Glutamatergic neuron (in vitro differentiated cells): Measurements from ENCODE around the gene PARN. TPM values are rescaled to one million over a fixed set of nuclear protein-coding genes. Genes with fewer than 3 reads are reported as not detected.

Experiments
- DNase-seq: peaks from one replicate; pipeline ENCODE4 v3.0.0; 2022
- H3K27ac Mint-ChIP-seq: one replicate; pipeline ENCODE4 v1.8.0; 2020; ENCODE audit warnings: mild to moderate bottlenecking, mixed read lengths, inconsistent platforms; ENCODE audit not compliant: unreplicated experiment
- H3K27me3 Mint-ChIP-seq: one replicate; pipeline ENCODE4 v1.8.0; 2020; ENCODE audit warnings: mild to moderate bottlenecking, moderate library complexity, mixed read lengths, inconsistent platforms; ENCODE audit not compliant: unreplicated experiment
- H3K36me3 Mint-ChIP-seq: one replicate; pipeline ENCODE4 v1.8.0; 2020; ENCODE audit warnings: mild to moderate bottlenecking, mixed read lengths, inconsistent platforms; ENCODE audit not compliant: unreplicated experiment
- H3K4me1 Mint-ChIP-seq: one replicate; pipeline ENCODE4 v1.8.0; 2020; ENCODE audit warnings: mild to moderate bottlenecking, low read depth, mixed read lengths, inconsistent platforms; ENCODE audit not compliant: unreplicated experiment
- H3K4me3 Mint-ChIP-seq: one replicate; pipeline ENCODE4 v1.8.0; 2020; ENCODE audit warnings: mild to moderate bottlenecking, mixed read lengths, inconsistent platforms; ENCODE audit not compliant: unreplicated experiment
- H3K9me3 Mint-ChIP-seq: one replicate; pipeline ENCODE4 v1.8.0; 2020; ENCODE audit warnings: mild to moderate bottlenecking, moderate library complexity, mixed read lengths, inconsistent platforms; ENCODE audit not compliant: unreplicated experiment
- total RNA-seq: library from RNA; stranded (reverse); fragmentation: NEBNext Ultra II Directional; extraction: Animal tissue kit (Norgen Biotek cat#: 25700); gene quantifications from one replicate; pipeline ENCODE4 v1.2.1, GENCODE V29; 2021; ENCODE audit not compliant: unreplicated experiment
- TF ChIP-seq, protein P1 (sequence below): fragments of 200-600 bp; sonication (generic); IDR thresholded peaks from one replicate; pipeline ENCODE4 v1.5.0; 2021; ENCODE audit not compliant: partially characterized antibody, unreplicated experiment

The PARN gene
- total RNA-seq, 1 donor from 2014 or later = 26.2 TPM

DNA sequence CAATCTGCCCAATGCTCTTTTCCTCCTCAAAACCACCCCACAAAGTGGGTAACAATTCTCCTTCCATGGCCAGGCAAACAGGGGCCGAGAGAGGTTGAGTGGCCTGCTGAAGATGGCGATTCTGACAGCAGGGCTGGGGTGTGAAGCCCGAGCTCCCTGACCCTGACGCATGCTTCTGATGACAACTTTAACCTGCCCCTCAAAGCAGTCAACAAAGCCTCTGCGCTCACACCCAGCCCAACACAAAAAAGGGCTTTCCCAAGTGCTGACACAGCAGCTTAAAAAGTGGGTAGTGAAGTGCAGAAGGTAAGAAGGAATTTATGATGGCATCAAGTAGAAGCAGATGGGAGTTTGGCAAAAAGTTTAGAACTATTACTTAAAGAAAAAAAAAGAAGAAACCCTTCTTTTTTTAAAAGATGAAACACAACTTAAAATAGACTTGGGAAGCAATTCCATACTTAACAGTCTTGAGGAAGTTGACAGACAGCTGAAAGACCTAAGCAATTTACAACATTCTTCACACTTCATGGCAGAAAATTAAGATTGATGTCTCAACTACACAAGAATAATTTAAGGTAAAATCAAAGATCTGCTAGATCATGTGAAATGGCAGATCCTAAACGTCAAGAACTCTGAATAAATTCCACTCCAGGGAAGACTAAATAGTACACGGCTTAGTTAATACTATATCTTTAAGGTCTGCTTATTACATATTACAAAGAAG, 133.9 kb downstream of the PARN start:
- H3K36me3 Mint-ChIP-seq = no peaks in the 10 kb centered on the region
- no peak for DNase-seq
- TF ChIP-seq, protein P1, sequence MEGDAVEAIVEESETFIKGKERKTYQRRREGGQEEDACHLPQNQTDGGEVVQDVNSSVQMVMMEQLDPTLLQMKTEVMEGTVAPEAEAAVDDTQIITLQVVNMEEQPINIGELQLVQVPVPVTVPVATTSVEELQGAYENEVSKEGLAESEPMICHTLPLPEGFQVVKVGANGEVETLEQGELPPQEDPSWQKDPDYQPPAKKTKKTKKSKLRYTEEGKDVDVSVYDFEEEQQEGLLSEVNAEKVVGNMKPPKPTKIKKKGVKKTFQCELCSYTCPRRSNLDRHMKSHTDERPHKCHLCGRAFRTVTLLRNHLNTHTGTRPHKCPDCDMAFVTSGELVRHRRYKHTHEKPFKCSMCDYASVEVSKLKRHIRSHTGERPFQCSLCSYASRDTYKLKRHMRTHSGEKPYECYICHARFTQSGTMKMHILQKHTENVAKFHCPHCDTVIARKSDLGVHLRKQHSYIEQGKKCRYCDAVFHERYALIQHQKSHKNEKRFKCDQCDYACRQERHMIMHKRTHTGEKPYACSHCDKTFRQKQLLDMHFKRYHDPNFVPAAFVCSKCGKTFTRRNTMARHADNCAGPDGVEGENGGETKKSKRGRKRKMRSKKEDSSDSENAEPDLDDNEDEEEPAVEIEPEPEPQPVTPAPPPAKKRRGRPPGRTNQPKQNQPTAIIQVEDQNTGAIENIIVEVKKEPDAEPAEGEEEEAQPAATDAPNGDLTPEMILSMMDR = no peak
- H3K4me3 Mint-ChIP-seq = no peak overlapping the region
- H3K27ac Mint-ChIP-seq = no peak overlapping the region
- peaks cover 2% of the 10 kb centered on the region for H3K9me3 Mint-ChIP-seq
- no peaks in the 10 kb centered on the region for H3K4me1 Mint-ChIP-seq
- peaks cover 2% of the 10 kb centered on the region for H3K27me3 Mint-ChIP-seq

DNA sequence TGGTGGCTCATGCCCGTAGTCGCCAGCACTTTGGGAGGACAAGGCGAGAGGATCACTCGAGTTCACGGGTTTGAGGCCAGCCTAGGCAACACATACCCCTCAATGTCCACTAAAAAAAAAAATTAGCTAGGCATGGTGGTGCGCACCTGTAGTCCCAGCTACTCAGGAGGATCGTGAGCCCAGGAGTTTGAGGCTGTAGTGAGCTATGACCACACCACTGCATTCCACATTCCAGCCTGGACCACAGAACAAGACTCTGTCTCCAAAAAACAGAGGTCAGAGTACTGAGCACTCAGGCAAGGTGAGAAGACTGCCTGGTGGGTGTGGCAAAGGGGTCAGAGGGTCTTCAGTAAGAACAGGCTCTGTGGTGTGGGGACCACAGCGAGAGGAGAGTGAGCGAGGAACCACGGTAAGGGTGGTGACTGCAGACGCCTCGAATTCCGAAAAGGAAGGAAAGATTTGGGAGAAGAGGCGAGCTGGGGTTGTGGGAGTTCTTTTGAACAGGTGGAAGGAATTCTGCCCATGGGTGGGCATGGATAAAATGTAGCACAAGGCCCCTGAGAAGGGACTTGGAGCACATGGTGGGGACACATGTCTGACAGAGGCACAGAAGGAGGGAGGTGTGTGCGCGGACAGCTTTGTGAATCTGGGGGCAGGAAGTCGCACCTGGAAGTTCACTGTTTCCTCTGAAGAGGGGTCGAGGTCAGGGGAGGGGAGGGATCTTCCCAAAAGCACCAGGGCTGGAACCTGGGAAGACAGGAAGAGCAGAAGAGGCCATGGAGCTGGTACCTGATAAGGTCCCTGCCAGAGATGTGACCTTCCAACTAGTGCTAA, 134.6 kb downstream of the PARN start:
- H3K4me3 Mint-ChIP-seq = no peak overlapping the region
- H3K9me3 Mint-ChIP-seq = peaks cover 2% of the 10 kb centered on the region
- no peaks in the 10 kb centered on the region for H3K36me3 Mint-ChIP-seq
- DNase-seq = no peak
- H3K27ac Mint-ChIP-seq = no peak overlapping the region
- TF ChIP-seq, protein P1 = no peak
- H3K27me3 Mint-ChIP-seq = peaks cover 2% of the 10 kb centered on the region
- no peaks in the 10 kb centered on the region for H3K4me1 Mint-ChIP-seq

DNA sequence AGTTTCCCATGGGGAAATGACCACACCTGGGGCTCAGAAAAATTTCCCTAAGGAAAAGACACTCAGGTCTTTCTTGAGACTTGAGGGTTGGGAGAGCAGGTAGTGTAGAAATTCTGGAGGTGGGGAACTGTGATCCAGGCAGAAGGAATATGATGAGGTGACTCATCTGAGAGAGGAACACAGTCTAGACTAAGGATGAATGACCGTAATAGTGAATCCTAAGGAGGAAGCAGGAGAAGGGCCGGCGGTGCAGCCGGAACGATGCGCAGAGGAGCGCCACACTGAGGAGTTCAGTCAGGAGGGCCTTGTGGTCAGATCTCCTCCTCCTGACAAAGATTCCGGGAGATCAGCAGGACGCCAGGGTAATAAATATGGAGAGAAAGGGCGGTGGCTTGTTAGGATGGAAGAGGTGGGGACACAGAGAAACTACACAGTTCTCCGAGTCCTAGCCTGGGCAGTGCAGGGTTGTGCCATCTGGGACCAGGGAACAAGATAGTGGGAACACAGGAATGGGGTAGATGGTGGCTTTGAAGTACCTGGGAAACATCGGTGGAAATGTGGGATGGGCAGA, 135.6 kb downstream of the PARN start:
- H3K9me3 Mint-ChIP-seq = peaks cover 2% of the 10 kb centered on the region
- no peak overlapping the region for H3K4me3 Mint-ChIP-seq
- peaks cover 2% of the 10 kb centered on the region for H3K27me3 Mint-ChIP-seq
- no peaks in the 10 kb centered on the region for H3K4me1 Mint-ChIP-seq
- no peak overlapping the region for H3K27ac Mint-ChIP-seq
- TF ChIP-seq, protein P1 = no peak
- DNase-seq = no peak
- no peaks in the 10 kb centered on the region for H3K36me3 Mint-ChIP-seq

DNA sequence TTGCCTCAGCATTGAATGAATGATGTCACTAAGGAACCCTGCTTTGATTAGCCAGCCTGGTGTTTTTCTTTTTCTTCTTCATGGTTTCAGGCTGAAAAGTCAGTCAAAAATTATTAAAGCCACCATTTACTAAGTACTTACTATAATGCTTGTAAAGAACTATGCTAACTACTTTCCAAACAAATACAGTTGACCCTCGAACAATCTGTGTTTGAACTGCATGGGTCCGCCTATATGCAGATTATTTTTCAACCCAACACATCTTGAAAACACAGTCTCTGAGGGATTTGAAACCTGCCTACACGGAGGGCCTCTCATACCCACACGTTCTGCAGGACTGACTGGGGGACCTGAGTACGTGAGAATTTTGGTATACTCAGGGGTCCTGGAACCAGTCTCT, 136.3 kb downstream of the PARN start:
- Mint-ChIP-seq H3K27ac (no peak overlapping the region), H3K4me3 (no peak overlapping the region), H3K4me1 (peaks cover 1% of the 10 kb centered on the region), H3K27me3 (peaks cover 2% of the 10 kb centered on the region), H3K36me3 (no peaks in the 10 kb centered on the region), H3K9me3 (peaks cover 2% of the 10 kb centered on the region)
- TF ChIP-seq, protein P1 = no peak
- DNase-seq = no peak
